GM18867 (cell line): Measurements from ENCODE around the gene STK24.

Experiments
- ATAC-seq: cut with Tn5 transposase; IDR thresholded peaks from one replicate; pipeline ENCODE4 v1.9.1; 2021; ENCODE audit warnings: mild to moderate bottlenecking, moderate library complexity; ENCODE audit not compliant: unreplicated experiment

Gene STK24

GRCh38 chr13:98440390-98441055 lies 136.4 kb downstream of the STK24 start:
- ATAC-seq, result no peak

- ATAC-seq, result no peak
These were observed 137.0 kb downstream of the STK24 start for GRCh38 chr13:98439896-98440295.

- ATAC-seq, result no peak
These were observed 137.6 kb downstream of the STK24 start for GRCh38 chr13:98439126-98439828.

- no peak for ATAC-seq
These were observed 138.4 kb downstream of the STK24 start for GRCh38 chr13:98438246-98439125.

- no peak for ATAC-seq
These were observed 140.5 kb downstream of the STK24 start for GRCh38 chr13:98436233-98436910.

- ATAC-seq, result no peak
These were observed 141.5 kb downstream of the STK24 start for GRCh38 chr13:98435376-98435775.

GRCh38 chr13:98434060-98434459 lies 142.8 kb downstream of the STK24 start:
- ATAC-seq, result no peak

GRCh38 chr13:98433654-98434053 lies 143.3 kb downstream of the STK24 start:
- no peak for ATAC-seq

GRCh38 chr13:98432638-98433037 lies 144.3 kb downstream of the STK24 start:
- ATAC-seq, result no peak

GRCh38 chr13:98429977-98430736 lies 146.8 kb downstream of the STK24 start:
- ATAC-seq, result no peak

GRCh38 chr13:98429531-98429930 lies 147.4 kb downstream of the STK24 start:
- ATAC-seq, result no peak

GRCh38 chr13:98429081-98429480 lies 147.8 kb downstream of the STK24 start:
- no peak for ATAC-seq

- no peak for ATAC-seq
These were observed 148.5 kb downstream of the STK24 start for GRCh38 chr13:98428256-98428966.

GRCh38 chr13:98427331-98427995 lies 149.4 kb downstream of the STK24 start:
- ATAC-seq, result no peak

GRCh38 chr13:98423417-98423816 lies 153.5 kb downstream of the STK24 start:
- no peak for ATAC-seq

- ATAC-seq, result no peak
These were observed 154.9 kb downstream of the STK24 start for GRCh38 chr13:98422046-98422445.

GRCh38 chr13:98420554-98421175 lies 156.2 kb downstream of the STK24 start:
- no peak for ATAC-seq

- ATAC-seq, result no peak
These were observed 156.9 kb downstream of the STK24 start for GRCh38 chr13:98419786-98420553.
